Left lobe of liver (tissue), 2 donors: ENCODE data around the gene LPAR6. TPM values are rescaled to one million over a fixed set of nuclear protein-coding genes. Genes with fewer than 3 reads are reported as not detected.

ENCODE experiments used
- ATAC-seq: fragments of 200-7000 bp; cut with Tn5 transposase; one replicate; pipeline ENCODE4 v1.9.1; 2020; ENCODE audit warnings: mild to moderate bottlenecking, moderate library complexity
- DNase-seq: peaks from one replicate; pipeline ENCODE4 v3.0.0-alpha.2; 2020; ENCODE audit warnings: low spot score
- total RNA-seq: library from RNA; stranded (reverse); gene quantifications from one replicate; pipeline ENCODE4 v1.2.1, GENCODE V29; 2021
- donor health status: DM: no; HTN: no; CAD: no; lungs with moderate emphysema.
- donor health status: DM: no; HTN: yes; CAD: no.

The LPAR6 gene
- total RNA-seq, 1 donor from 2014 or later: 4.8 TPM

DNA sequence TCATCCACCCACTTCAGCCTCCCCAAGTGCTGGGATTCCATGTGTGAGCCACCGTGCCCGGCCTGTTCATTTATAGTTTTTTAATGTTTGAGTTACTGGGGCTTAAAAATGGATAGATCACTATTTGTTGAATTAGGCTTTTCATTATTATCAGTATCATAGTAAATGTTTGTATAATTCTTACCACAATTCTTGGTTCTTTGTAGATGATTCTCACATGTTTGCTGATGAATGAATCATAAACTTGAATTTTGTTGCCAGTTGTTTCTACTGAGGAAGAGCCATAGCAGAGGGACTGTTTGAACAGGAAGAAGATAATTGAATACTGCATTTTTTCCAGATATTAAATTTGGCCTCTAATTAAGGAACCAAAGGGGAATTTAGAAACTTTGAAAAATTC lies 2.6 kb upstream of the LPAR6 start:
- ATAC-seq (no peak), DNase-seq (no peak)

GRCh38 chr13:48414501-48414900 lies 1.6 kb upstream of the LPAR6 start:
- no peak for DNase-seq
- no peak for ATAC-seq

- peak; percentile 53 for ATAC-seq
- no peak for DNase-seq
Observed at GRCh38 chr13:48411841-48412531, 927 bp downstream of the LPAR6 start.

GRCh38 chr13:48411147-48411794 lies 1.6 kb downstream of the LPAR6 start:
- DNase-seq (no peak), ATAC-seq (peak; percentile 42)

DNA sequence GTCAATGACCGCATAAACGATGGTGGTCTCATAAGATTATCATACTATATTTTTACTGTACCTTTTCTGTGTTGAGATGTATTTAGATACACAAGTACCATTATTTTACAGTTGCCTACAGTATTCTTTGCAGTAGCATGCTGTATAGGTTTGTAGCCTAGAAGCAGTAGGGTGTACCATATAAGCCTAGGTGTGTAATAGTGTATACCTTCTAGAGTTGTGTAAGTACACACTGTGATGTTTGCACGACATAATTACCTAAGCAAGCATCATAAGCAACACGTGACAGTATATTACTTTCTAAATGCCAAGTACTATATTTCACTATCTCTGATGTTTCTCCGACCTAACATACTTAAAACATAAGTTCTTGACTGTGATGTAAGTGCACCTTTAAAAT lies 2.7 kb downstream of the LPAR6 start:
- DNase-seq (no peak), ATAC-seq (no peak)

DNA sequence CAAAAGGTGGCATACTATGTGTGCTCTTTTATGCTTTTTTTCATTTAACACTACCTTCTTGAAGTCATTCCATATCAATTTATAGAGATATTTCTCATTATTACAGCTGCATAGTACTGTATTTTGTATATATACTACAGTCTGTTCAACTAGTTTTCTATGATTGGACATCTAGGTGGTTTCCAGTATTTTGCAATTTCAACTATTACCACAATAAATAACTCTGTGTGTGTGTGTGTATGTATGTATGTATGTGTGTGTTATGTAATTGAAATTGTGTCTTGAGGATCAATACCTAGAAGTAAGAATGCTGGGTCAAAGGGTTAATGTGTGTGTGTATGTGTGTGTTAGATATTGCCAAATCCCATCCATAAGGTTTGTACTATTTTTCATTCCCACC lies 7.0 kb downstream of the LPAR6 start:
- ATAC-seq: no peak
- DNase-seq: no peak

GRCh38 chr13:48404952-48405351 lies 8.0 kb downstream of the LPAR6 start:
- ATAC-seq: no peak
- no peak for DNase-seq

DNA sequence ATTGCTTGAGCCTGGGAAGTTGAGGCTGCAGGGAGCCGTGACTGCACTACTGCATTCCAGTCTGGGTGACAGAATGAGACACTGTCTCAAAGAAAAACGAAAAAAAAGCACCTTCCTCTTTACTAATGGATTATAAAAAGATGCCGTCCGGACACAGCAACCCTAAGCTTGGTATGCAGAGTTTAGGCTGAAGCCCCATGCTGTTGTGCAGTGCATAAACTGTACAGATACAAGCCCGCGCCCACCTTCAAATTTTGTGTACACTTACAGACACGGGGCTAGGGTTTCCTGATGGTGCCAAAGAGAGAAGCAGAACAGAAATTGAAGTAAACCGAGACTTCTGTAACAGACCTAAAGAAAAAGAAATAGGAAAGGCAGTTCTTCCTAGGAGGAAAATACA lies 9.0 kb downstream of the LPAR6 start:
- DNase-seq (no peak), ATAC-seq (peak; percentile 34)

DNA sequence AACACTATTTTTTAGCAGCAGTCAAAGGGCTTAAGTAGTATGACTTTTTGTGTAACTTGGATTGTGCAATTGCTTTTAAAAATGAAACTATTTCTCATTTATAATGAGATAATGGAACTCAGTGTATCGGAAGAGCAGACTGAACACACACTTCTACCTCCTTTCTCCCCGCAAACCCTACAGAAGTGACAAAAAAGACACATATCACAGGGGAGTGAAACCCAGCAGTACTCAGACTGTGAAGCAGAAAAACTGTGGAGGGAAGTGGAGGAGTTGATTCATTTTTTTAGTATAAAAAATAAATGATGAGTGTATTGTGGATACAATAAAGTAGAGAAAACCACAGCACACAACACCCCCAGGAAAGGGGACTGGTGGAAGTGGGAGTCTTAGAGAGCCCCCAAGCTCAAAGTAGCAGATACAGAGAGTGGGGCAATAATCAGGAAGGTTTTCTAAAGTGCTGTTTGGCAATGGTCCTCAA lies 9.7 kb downstream of the LPAR6 start:
- ATAC-seq (peak; percentile 46), DNase-seq (no peak)

- ATAC-seq: no peak
- no peak for DNase-seq
Observed at GRCh38 chr13:48402325-48402932, 10.5 kb downstream of the LPAR6 start.

GRCh38 chr13:48401480-48401879 lies 11.4 kb downstream of the LPAR6 start:
- ATAC-seq (no peak), DNase-seq (no peak)

DNA sequence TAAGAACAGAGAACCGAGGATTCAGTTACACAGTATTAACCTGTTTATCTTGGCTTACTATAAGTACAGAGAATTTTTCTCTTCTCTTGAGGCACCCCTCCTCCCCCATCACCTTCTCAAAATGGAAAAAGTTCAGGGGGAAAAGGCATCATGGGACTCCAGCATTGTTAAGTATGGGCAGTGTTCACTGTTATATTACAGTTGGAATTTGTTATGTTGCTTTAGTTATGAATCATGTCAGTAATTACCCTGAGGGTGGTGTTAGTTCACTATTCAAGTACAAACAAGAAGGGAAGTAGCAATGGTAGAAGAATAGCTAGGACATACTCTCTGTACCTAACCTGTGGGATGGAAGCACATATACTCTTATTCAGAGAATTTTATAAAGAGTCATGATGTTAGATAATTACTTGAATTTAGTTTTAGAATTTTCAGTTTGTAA lies 12.0 kb downstream of the LPAR6 start:
- ATAC-seq: peak; percentile 38
- DNase-seq: no peak

DNA sequence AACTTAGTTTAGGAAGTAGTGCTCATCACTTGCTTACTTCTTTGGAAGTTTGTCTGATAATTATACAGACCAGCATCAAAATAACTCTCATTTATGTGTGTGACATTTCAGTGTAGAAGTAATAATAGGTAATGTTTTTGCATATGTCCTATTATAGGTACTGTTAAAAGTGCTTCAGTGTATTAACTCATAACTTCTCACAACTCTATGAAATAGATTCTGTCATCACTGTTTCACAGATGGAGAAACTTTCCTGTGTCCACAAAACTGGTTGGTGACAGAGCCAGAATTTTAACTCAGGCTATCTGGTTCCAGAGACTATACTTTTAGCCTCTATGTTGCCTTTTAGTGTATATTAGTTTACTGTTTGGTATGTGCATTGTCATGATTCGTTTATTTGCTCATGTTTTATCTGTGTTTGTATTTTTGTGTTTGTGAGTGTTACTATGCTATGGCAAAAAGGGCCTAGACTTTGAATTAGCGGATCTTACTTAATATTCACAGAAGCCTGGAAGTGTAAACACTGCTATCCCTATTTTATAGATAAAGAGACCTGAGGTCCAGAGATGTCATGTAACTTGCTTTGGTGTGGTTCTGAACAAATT lies 12.7 kb downstream of the LPAR6 start:
- ATAC-seq (no peak), DNase-seq (no peak)

- ATAC-seq: no peak
- no peak for DNase-seq
Observed at GRCh38 chr13:48398450-48399095, 14.3 kb downstream of the LPAR6 start.

- ATAC-seq: no peak
Observed at GRCh38 chr13:48397744-48398143, 15.2 kb downstream of the LPAR6 start.

DNA sequence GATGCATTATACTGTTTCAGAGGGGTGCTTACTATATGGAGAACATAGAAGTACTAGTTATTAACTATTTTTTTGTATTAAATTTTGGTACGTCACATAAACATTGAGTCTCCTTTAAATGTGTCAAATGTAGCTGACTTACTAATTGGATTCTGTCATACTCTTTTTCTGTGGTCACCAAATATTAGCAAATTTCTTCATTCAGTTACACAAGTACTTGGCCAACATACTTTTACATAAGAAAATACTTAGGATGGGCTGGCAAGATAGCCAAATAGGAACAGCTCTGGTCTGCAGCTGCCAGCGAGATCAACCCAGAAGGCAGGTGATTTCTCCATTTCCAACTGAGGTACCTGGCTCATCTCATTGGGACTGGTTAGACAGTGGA lies 19.2 kb downstream of the LPAR6 start:
- ATAC-seq (no peak), DNase-seq (no peak)

More at GRCh38 chr13:48397744-48398143, 15.2 kb downstream of the LPAR6 start:
- no peak for DNase-seq

GRCh38 chr13:48393030-48393697 lies 19.7 kb downstream of the LPAR6 start:
- DNase-seq: no peak
- no peak for ATAC-seq

GRCh38 chr13:48391257-48391656 lies 21.7 kb downstream of the LPAR6 start:
- DNase-seq (no peak), ATAC-seq (no peak)

GRCh38 chr13:48386816-48387215 lies 26.1 kb downstream of the LPAR6 start:
- ATAC-seq (no peak), DNase-seq (no peak)

GRCh38 chr13:48383384-48383783 lies 29.5 kb downstream of the LPAR6 start:
- DNase-seq (no peak), ATAC-seq (no peak)

- DNase-seq: no peak
- ATAC-seq: no peak
Observed at GRCh38 chr13:48380581-48380980, 32.3 kb downstream of the LPAR6 start.
